ENCODE data around the gene CCDC85C.
A peak's percentile ranks its signal among the peaks of the same experiment; 100 is the strongest.

The CCDC85C gene

GRCh38 chr14:99479906-99480869 lies 123.8 kb downstream of the CCDC85C start, which contains the start of gene SETD3:
TSS of gene SETD3 (minus strand) at chr14:99480859. CDS start at chr14:99465805, 15,054 bp downstream.
- TF ChIP-seq, protein P1, sequence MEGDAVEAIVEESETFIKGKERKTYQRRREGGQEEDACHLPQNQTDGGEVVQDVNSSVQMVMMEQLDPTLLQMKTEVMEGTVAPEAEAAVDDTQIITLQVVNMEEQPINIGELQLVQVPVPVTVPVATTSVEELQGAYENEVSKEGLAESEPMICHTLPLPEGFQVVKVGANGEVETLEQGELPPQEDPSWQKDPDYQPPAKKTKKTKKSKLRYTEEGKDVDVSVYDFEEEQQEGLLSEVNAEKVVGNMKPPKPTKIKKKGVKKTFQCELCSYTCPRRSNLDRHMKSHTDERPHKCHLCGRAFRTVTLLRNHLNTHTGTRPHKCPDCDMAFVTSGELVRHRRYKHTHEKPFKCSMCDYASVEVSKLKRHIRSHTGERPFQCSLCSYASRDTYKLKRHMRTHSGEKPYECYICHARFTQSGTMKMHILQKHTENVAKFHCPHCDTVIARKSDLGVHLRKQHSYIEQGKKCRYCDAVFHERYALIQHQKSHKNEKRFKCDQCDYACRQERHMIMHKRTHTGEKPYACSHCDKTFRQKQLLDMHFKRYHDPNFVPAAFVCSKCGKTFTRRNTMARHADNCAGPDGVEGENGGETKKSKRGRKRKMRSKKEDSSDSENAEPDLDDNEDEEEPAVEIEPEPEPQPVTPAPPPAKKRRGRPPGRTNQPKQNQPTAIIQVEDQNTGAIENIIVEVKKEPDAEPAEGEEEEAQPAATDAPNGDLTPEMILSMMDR (IDR thresholded peaks at IDR 0.05; ENCODE audit: low read depth, low read length) = no peak
- peak within 1 kb of the TSS; percentile 94 for H3K4me3 ChIP-seq (ENCODE audit: low read depth, low read length)

GRCh38 chr14:99479160-99479905 lies 124.7 kb downstream of the CCDC85C start:
- TF ChIP-seq, protein P1 (IDR thresholded peaks at IDR 0.05; ENCODE audit: low read depth, low read length) = no peak
- H3K4me3 ChIP-seq (ENCODE audit: low read depth, low read length) = peak overlapping the region; percentile 74

DNA sequence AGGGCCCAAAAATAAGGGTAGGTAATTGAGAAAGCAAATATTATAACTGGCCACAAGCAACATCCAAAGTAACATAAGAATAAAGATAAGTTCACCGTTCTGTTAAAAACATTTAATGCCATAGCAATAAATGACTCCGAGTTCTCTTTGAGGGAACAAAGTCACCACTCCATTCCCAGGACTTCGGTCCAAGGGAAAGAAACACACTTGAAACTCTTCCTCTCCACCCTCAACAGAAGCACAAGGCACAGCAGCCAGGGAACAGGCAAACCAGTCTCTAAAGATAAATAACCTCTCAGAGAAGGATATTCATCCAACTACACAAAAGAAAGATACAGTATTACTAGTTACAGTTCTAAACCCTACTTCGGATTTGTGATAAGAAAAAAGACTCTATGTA lies 125.9 kb downstream of the CCDC85C start:
- no peak overlapping the region for H3K4me3 ChIP-seq (ENCODE audit: low read depth, low read length)
- TF ChIP-seq, protein P1 (IDR thresholded peaks at IDR 0.05; ENCODE audit: low read depth, low read length) = no peak

- H3K4me3 ChIP-seq (ENCODE audit: low read depth, low read length) = no peak overlapping the region
- TF ChIP-seq, protein P1 (IDR thresholded peaks at IDR 0.05; ENCODE audit: low read depth, low read length) = no peak
Observed at GRCh38 chr14:99476864-99477263, 127.1 kb downstream of the CCDC85C start.

DNA sequence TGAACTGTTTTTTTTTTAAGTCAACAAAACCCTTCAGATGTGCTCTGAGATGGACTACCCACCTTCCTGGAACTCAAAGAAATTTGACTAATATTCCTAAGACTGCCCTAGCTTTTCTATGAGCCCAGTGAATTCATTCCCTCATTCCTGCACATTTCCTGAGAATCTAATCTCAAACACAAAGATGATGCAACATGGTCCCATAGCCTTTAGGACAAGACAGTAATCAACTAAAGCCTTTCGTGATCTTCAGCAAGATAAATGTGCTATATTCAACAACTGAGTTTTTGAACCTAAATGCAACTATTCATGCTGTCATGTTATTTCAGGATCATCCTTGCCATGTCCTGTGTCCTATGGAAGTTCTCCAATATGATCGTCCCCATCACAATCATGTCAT lies 128.3 kb downstream of the CCDC85C start:
- TF ChIP-seq, protein P1 (IDR thresholded peaks at IDR 0.05; ENCODE audit: low read depth, low read length) = no peak
- H3K4me3 ChIP-seq (ENCODE audit: low read depth, low read length) = no peak overlapping the region

DNA sequence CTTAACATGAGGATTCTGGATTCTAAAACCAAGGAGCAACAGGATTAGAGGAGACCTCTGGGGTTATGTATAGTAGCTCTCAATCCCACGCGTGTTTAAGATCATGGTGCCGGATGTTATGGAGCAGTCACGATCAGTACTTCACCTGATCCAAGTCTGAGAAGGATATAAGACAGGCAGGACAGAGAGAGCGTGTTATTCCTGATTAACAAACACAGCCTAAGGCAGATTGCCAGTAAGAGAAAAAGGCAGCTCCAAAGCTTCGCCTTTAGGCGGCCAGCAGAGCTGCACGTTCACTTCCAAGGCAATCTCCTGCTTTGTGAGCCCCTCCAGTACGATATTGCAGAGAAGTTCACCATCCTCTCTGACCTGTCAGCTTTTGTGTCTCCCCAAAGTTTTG lies 128.8 kb downstream of the CCDC85C start:
- TF ChIP-seq, protein P1 (IDR thresholded peaks at IDR 0.05; ENCODE audit: low read depth, low read length) = no peak
- H3K4me3 ChIP-seq (ENCODE audit: low read depth, low read length) = no peak overlapping the region
